WTC11 (cell line): Measurements from ENCODE around the gene FAM221B. TPM values are rescaled to one million over a fixed set of nuclear protein-coding genes. Genes with fewer than 3 reads are reported as not detected.

Experiments used
- ATAC-seq: fragments of 200-7000 bp; cut with Tn5 transposase; 2 replicates; pipeline ENCODE4 v1.10.0; 2021; ENCODE audit warnings: mild to moderate bottlenecking, moderate library complexity
- CTCF ChIA-PET: fragments of 300-600 bp; sonication (Branson Sonifier 250); formaldehyde crosslinking; loops from one replicate; lab custom pipeline; 2021; ENCODE audit warnings: antibody characterized with exemption; lab: Charles Lee
- POLR2A ChIA-PET: fragments of 350-600 bp; sonication (Branson Sonifier 250); formaldehyde crosslinking; loops from one replicate; lab custom pipeline; 2021; ENCODE audit warnings: antibody characterized with exemption; lab: Charles Lee
- DNase-seq: peaks from one replicate; pipeline ENCODE4 v3.0.0; 2021; ENCODE audit warnings: low spot score
- H3K27ac Mint-ChIP-seq: 2 replicates; pipeline ENCODE4 v1.8.0; 2021; ENCODE audit warnings: mixed read lengths
- H3K27me3 Mint-ChIP-seq: 2 replicates; pipeline ENCODE4 v1.8.0; 2021; ENCODE audit warnings: low read depth, mild to moderate bottlenecking, moderate library complexity, mixed read lengths
- H3K36me3 Mint-ChIP-seq: 2 replicates; pipeline ENCODE4 v1.8.0; 2021; ENCODE audit warnings: mixed read lengths
- H3K4me1 Mint-ChIP-seq: 2 replicates; pipeline ENCODE4 v1.8.0; 2022; ENCODE audit warnings: mixed read lengths
- H3K4me3 Mint-ChIP-seq: 2 replicates; pipeline ENCODE4 v1.8.0; 2021; ENCODE audit warnings: mild to moderate bottlenecking, moderate library complexity, mixed read lengths
- H3K9me3 Mint-ChIP-seq: 2 replicates; pipeline ENCODE4 v1.8.0; 2021; ENCODE audit warnings: mixed read lengths
- EMX1 ChIP-seq: fragments of 250-450 bp; sonication (Bioruptor Pico); IDR thresholded peaks from 2 replicates; pipeline ENCODE4 v1.8.0; 2021; ENCODE audit warnings: mild to moderate bottlenecking
- FOXK1 ChIP-seq: sonication (generic); formaldehyde crosslinking; IDR thresholded peaks from 2 replicates; pipeline ENCODE4 v1.8.0; 2022; ENCODE audit warnings: mild to moderate bottlenecking, moderate library complexity, missing genetic modification reagents
- GTF2I ChIP-seq: fragments of 250-450 bp; sonication (Bioruptor Pico); conservative IDR thresholded peaks from 2 replicates; pipeline ENCODE4 v1.4.0; 2021; ENCODE audit warnings: mild to moderate bottlenecking
- IRF2 ChIP-seq: sonication (generic); formaldehyde crosslinking; IDR thresholded peaks from 2 replicates; pipeline ENCODE4 v1.8.0; 2022; ENCODE audit warnings: low read depth, missing genetic modification reagents, borderline replicate concordance
- JAZF1 ChIP-seq: fragments of 250-450 bp; sonication (Bioruptor Pico); IDR thresholded peaks from 2 replicates; pipeline ENCODE4 v1.9.0; 2021; ENCODE audit warnings: moderate library complexity, mild to moderate bottlenecking, inconsistent platforms
- MAX ChIP-seq: sonication (generic); formaldehyde crosslinking; IDR thresholded peaks from 2 replicates; pipeline ENCODE4 v1.8.0; 2022; ENCODE audit warnings: mild to moderate bottlenecking, missing genetic modification reagents
- NFATC4 ChIP-seq: fragments of 250-450 bp; sonication (Bioruptor Pico); IDR thresholded peaks from 2 replicates; pipeline ENCODE4 v1.9.0; 2021; ENCODE audit warnings: mild to moderate bottlenecking
- PRDM15 ChIP-seq: sonication (generic); formaldehyde crosslinking; IDR thresholded peaks from 2 replicates; pipeline ENCODE4 v1.8.0; 2022; ENCODE audit warnings: missing genetic modification reagents
- PRRX2 ChIP-seq: fragments of 250-450 bp; sonication (Bioruptor Pico); IDR thresholded peaks from 2 replicates; pipeline ENCODE4 v1.8.0; 2021; ENCODE audit warnings: mild to moderate bottlenecking
- RORB ChIP-seq: fragments of 250-450 bp; sonication (Bioruptor Pico); IDR thresholded peaks from 2 replicates; pipeline ENCODE4 v1.9.0; 2021; ENCODE audit warnings: mild to moderate bottlenecking
- SMAD4 ChIP-seq: sonication (generic); formaldehyde crosslinking; IDR thresholded peaks from 2 replicates; pipeline ENCODE4 v1.8.0; 2022; ENCODE audit warnings: mild to moderate bottlenecking, missing genetic modification reagents
- STAT6 ChIP-seq: sonication (generic); formaldehyde crosslinking; conservative IDR thresholded peaks from 2 replicates; pipeline ENCODE4 v1.8.1; 2023; ENCODE audit warnings: mild to moderate bottlenecking, low read depth, missing genetic modification reagents, moderate library complexity
- TEAD4 ChIP-seq: sonication (generic); formaldehyde crosslinking; IDR thresholded peaks from 2 replicates; pipeline ENCODE4 v1.8.0; 2022; ENCODE audit warnings: mild to moderate bottlenecking, missing genetic modification reagents
- TP53 ChIP-seq: sonication (generic); formaldehyde crosslinking; IDR thresholded peaks from 2 replicates; pipeline ENCODE4 v1.8.1; 2023; ENCODE audit warnings: mild to moderate bottlenecking, missing genetic modification reagents
- USF2 ChIP-seq: sonication (generic); formaldehyde crosslinking; IDR thresholded peaks from 2 replicates; pipeline ENCODE4 v1.8.1; 2023; ENCODE audit warnings: mild to moderate bottlenecking, missing genetic modification reagents, moderate library complexity
- ZBTB21 ChIP-seq: sonication (generic); formaldehyde crosslinking; IDR thresholded peaks from 2 replicates; pipeline ENCODE4 v1.8.1; 2023; ENCODE audit warnings: mild to moderate bottlenecking, missing genetic modification reagents, borderline replicate concordance
- ZNF121 ChIP-seq: sonication (generic); formaldehyde crosslinking; IDR thresholded peaks from 2 replicates; pipeline ENCODE4 v1.8.0; 2023; ENCODE audit warnings: missing genetic modification reagents
- ZNF219 ChIP-seq: sonication (generic); formaldehyde crosslinking; IDR thresholded peaks from 2 replicates; pipeline ENCODE4 v1.8.0; 2023; ENCODE audit warnings: missing genetic modification reagents, mild to moderate bottlenecking, borderline replicate concordance
- ZNF232 ChIP-seq: sonication (generic); formaldehyde crosslinking; IDR thresholded peaks from 2 replicates; pipeline ENCODE4 v1.8.0; 2022; ENCODE audit warnings: mild to moderate bottlenecking, missing genetic modification reagents
- ZNF263 ChIP-seq: sonication (generic); formaldehyde crosslinking; IDR thresholded peaks from 2 replicates; pipeline ENCODE4 v1.8.1; 2022; ENCODE audit warnings: low read depth, mild to moderate bottlenecking, moderate library complexity, missing genetic modification reagents
- ZNF281 ChIP-seq: sonication (generic); formaldehyde crosslinking; IDR thresholded peaks from 2 replicates; pipeline ENCODE4 v1.8.0; 2023; ENCODE audit warnings: mild to moderate bottlenecking, missing genetic modification reagents
- ZNF317 ChIP-seq: sonication (generic); formaldehyde crosslinking; IDR thresholded peaks from 2 replicates; pipeline ENCODE4 v1.8.1; 2023; ENCODE audit warnings: low read depth, mild to moderate bottlenecking, moderate library complexity, missing genetic modification reagents, borderline replicate concordance
- ZNF423 ChIP-seq: fragments of 250-450 bp; sonication (Bioruptor Pico); IDR thresholded peaks from 2 replicates; pipeline ENCODE4 v2.1.2; 2022; ENCODE audit warnings: mild to moderate bottlenecking, moderate library complexity
- total RNA-seq: library from RNA; stranded (reverse); gene quantifications from 3 replicates; pipeline ENCODE4 v1.2.3, GENCODE V29; 2021

The FAM221B gene
- total RNA-seq, 1 experiment from 2014 or later: 0.11 TPM

DNA sequence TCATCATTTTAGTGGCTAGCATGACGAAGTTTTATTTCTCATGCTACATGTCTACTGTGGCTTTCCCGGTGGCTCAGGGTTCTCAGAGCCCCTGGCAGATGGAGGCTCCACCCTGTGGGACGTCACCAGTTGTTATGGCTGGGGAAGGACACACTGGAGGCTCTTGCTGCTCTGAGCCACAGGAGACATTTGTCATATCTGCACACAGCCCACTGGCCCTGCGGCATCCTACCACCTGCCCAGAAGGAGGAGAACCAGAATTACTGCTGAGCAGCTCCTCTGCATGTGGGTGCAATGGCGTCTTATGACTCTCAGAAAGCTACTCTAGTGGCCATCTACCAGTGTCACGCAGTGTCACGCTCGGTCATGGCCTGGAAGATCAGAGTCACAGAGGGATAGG lies 35.1 kb upstream of the FAM221B start:
- no peak for ATAC-seq
- ChIA-PET POLR2A (no interaction called here), CTCF (interaction anchor here (1.2 to 5.1 kb wide), 4 partner anchors 19 to 82 kb away, joined by 3 to 22 read pairs (median 12); no protein-coding TSS in a partner anchor)
- Mint-ChIP-seq H3K4me1 (peaks cover 11% of the 10 kb centered on the region), H3K36me3 (no peaks in the 10 kb centered on the region), H3K27ac (no peak overlapping the region), H3K4me3 (no peak overlapping the region), H3K9me3 (no peaks in the 10 kb centered on the region), H3K27me3 (peaks cover 11% of the 10 kb centered on the region)
- TF ChIP-seq USF2 (CRISPR knock-in tag): no peak
- TF ChIP-seq ZNF263 (CRISPR knock-in tag): no peak
- TF ChIP-seq PRRX2: no peak
- TF ChIP-seq ZNF232: no peak
- no peak for TF ChIP-seq TP53 (CRISPR knock-in tag)
- TF ChIP-seq GTF2I (CRISPR knock-in tag): no peak
- TF ChIP-seq RORB: no peak
- TF ChIP-seq TEAD4: no peak
- no peak for TF ChIP-seq ZNF281
- no peak for TF ChIP-seq NFATC4 (CRISPR knock-in tag)
- TF ChIP-seq MAX (CRISPR knock-in tag): no peak
- no peak for DNase-seq

GRCh38 chr9:35862328-35862727 lies 33.8 kb upstream of the FAM221B start:
- H3K27ac Mint-ChIP-seq: no peak overlapping the region

More at GRCh38 chr9:35862328-35862727, 33.8 kb upstream of the FAM221B start:
- H3K36me3 Mint-ChIP-seq: no peaks in the 10 kb centered on the region
- ChIA-PET POLR2A (no interaction called here), CTCF (interaction anchor here (1.4 to 5.1 kb wide), 3 partner anchors 20 to 83 kb away, joined by 5 to 22 read pairs (median 18); no protein-coding TSS in a partner anchor)
- no peak for ATAC-seq
- no peaks in the 10 kb centered on the region for H3K9me3 Mint-ChIP-seq
- H3K4me3 Mint-ChIP-seq: no peak overlapping the region
- TF ChIP-seq SMAD4 (CRISPR knock-in tag) (no peak), ZNF219 (no peak), PRDM15 (no peak), ZNF423 (CRISPR knock-in tag) (no peak), JAZF1 (CRISPR knock-in tag) (no peak), ZNF317 (CRISPR knock-in tag) (no peak), STAT6 (CRISPR knock-in tag) (no peak), TP53 (CRISPR knock-in tag) (no peak), ZBTB21 (CRISPR knock-in tag) (no peak), FOXK1 (CRISPR knock-in tag) (no peak), IRF2 (CRISPR knock-in tag) (no peak), ZNF121 (CRISPR knock-in tag) (no peak), EMX1 (no peak)
- no peak for DNase-seq
- peaks cover 5% of the 10 kb centered on the region for H3K4me1 Mint-ChIP-seq
- peaks cover 11% of the 10 kb centered on the region for H3K27me3 Mint-ChIP-seq
